Endothelial cell of umbilical vein (primary cell): ENCODE results near the gene EDN2. TPM values are rescaled to one million over a fixed set of nuclear protein-coding genes. Genes with fewer than 3 reads are reported as not detected.

Experiments
- BruUV-seq: library from RNA; stranded (reverse); fragments of 400-500 nt; replicated peaks from 2 replicates; lab custom pipeline; 2021; lab: Mats Ljungman, UMichigan
- CTCF ChIA-PET: fragments of 300-600, 350-600 bp; sonication (Branson Sonifier 250); formaldehyde crosslinking; loops from one replicate; lab custom pipeline; 2021; ENCODE audit warnings: antibody characterized with exemption, inconsistent platforms; lab: Charles Lee
- POLR2A ChIA-PET: fragments of 300-600, 350-600 bp; sonication (Branson Sonifier 250); formaldehyde crosslinking; loops from one replicate; lab custom pipeline; 2021; ENCODE audit warnings: antibody characterized with exemption, inconsistent platforms; lab: Charles Lee
- DNase-seq: peaks from one replicate; pipeline ENCODE4 v3.0.0-alpha.2; 2011; ENCODE audit warnings: low read depth, low spot score
- FAIRE-seq: peaks from 2 replicates; lab custom pipeline; 2011; peaks lifted over from hg19 to GRCh38; lab: Jason Lieb, UNC
- H2AFZ ChIP-seq: 2 replicates; pipeline ENCODE4 v1.6.0; 2012; ENCODE audit warnings: low read depth, low read length, control low read depth, inconsistent platforms
- H3K27ac ChIP-seq: 2 replicates; pipeline ENCODE4 v1.5.1; 2011; ENCODE audit warnings: low read depth, mild to moderate bottlenecking, control low read depth, low read length, moderate library complexity; ENCODE audit not compliant: insufficient read depth
- H3K27me3 ChIP-seq, 2 experiments: 2 replicates each; pipeline versions ENCODE4 v1.6.0 to v1.6.1; 2011; ENCODE audit warnings: low read length in 2 of 2, mixed read lengths in 1 of 2; ENCODE audit not compliant: control insufficient read depth in 2 of 2, insufficient read depth in 2 of 2
- H3K36me3 ChIP-seq, 2 experiments: 2 replicates in 1 of 2; 3 replicates in 1 of 2; pipeline ENCODE4 v1.5.1; 2011; ENCODE audit warnings: low read length in 2 of 2, mild to moderate bottlenecking in 1 of 2, moderate library complexity in 1 of 2; ENCODE audit not compliant: control insufficient read depth in 2 of 2, insufficient read depth in 2 of 2; ENCODE audit errors: extremely low read depth in 1 of 2
- H3K4me1 ChIP-seq: 3 replicates; pipeline ENCODE4 v1.5.1; 2011; ENCODE audit warnings: mild to moderate bottlenecking, low read length; ENCODE audit not compliant: control insufficient read depth, insufficient read depth; ENCODE audit errors: extremely low read depth
- H3K4me2 ChIP-seq: 2 replicates; pipeline ENCODE4 v1.6.1; 2011; ENCODE audit warnings: low read length, control low read depth, mixed read lengths; ENCODE audit not compliant: insufficient read depth
- H3K4me3 ChIP-seq, 3 experiments: fragments of 200-600 bp in 1 of 3; sonication (generic), shearing (Covaris generic) in 1 of 3; replicated peaks in 1 of 3; 2 replicates each; pipeline ENCODE4 v1.5.1; 2011 to 2016; ENCODE audit warnings: control low read depth in 3 of 3, low read length in 3 of 3, mild to moderate bottlenecking in 2 of 3, inconsistent platforms in 1 of 3, low read depth in 1 of 3, moderate library complexity in 1 of 3; ENCODE audit not compliant: insufficient read depth in 1 of 3
- H3K79me2 ChIP-seq: 2 replicates; pipeline ENCODE4 v1.6.0; 2012; ENCODE audit warnings: low read length, inconsistent platforms; ENCODE audit not compliant: control insufficient read depth, insufficient read depth
- H3K9ac ChIP-seq: replicated peaks from 2 replicates; pipeline ENCODE3; 2011; ENCODE audit warnings: low read length, control low read depth; ENCODE audit not compliant: insufficient read depth; ENCODE audit errors: extremely low read depth
- H3K9me1 ChIP-seq: replicated peaks from 3 replicates; pipeline ENCODE4 v1.6.0; 2011; ENCODE audit warnings: mild to moderate bottlenecking, low read length; ENCODE audit not compliant: control insufficient read depth, insufficient read depth; ENCODE audit errors: extremely low read depth
- H3K9me3 ChIP-seq: replicated peaks from 2 replicates; pipeline ENCODE4 v1.5.1; 2012; ENCODE audit warnings: low read length, inconsistent platforms; ENCODE audit not compliant: control insufficient read depth, insufficient read depth
- H4K20me1 ChIP-seq: replicated peaks from 2 replicates; pipeline ENCODE3; 2011; ENCODE audit warnings: mild to moderate bottlenecking, low read length; ENCODE audit not compliant: control insufficient read depth, insufficient read depth; ENCODE audit errors: extremely low read depth
- EZH2 ChIP-seq: IDR thresholded peaks from 2 replicates; pipeline ENCODE4 v1.6.1; 2012; ENCODE audit warnings: borderline replicate concordance, low read depth, mild to moderate bottlenecking, moderate library complexity, low read length, inconsistent platforms; ENCODE audit not compliant: severe bottlenecking
- FOS ChIP-seq: IDR thresholded peaks from 2 replicates; pipeline ENCODE4 v1.6.1; 2011; ENCODE audit warnings: mild to moderate bottlenecking, low read length, moderate library complexity, borderline replicate concordance; ENCODE audit not compliant: insufficient read depth
- GATA2 ChIP-seq: IDR thresholded peaks from 2 replicates; pipeline ENCODE4 v1.7.0; 2011; ENCODE audit warnings: low read depth, mild to moderate bottlenecking, moderate library complexity, mixed read lengths, low read length; ENCODE audit not compliant: insufficient read length, insufficient read depth
- JUN ChIP-seq: IDR thresholded peaks from 2 replicates; pipeline ENCODE4 v1.6.1; 2011; ENCODE audit warnings: borderline replicate concordance, low read depth; ENCODE audit not compliant: insufficient read length, insufficient read depth
- MAX ChIP-seq: IDR thresholded peaks from 2 replicates; pipeline ENCODE4 v1.6.1; 2011; ENCODE audit not compliant: insufficient read depth, insufficient read length
- MYC ChIP-seq: IDR thresholded peaks from one replicate; pipeline ENCODE4 v1.6.1; 2011; ENCODE audit warnings: mild to moderate bottlenecking, low read depth, low read length
- POLR2A ChIP-seq: IDR thresholded peaks from 2 replicates; pipeline ENCODE4 v1.6.1; 2012; ENCODE audit warnings: low read depth, mild to moderate bottlenecking, control low read depth, low read length
- POLR2AphosphoS5 ChIP-seq: IDR thresholded peaks from 2 replicates; pipeline ENCODE4 v1.6.1; 2012; ENCODE audit warnings: low read depth, mild to moderate bottlenecking, control low read depth, low read length, moderate library complexity; ENCODE audit not compliant: insufficient read depth
- dilution Hi-C: fragments of 300-500 bp; cut with MboI; formaldehyde crosslinking; loops from one replicate; pipeline ENCODE4 v1.15.0; 2019; ENCODE audit warnings: low sequenced_read_pairs; ENCODE audit not compliant: extremely low pct_ligation_motif_present
- intact Hi-C: fragments of 100-400 bp; cut with micrococcal nuclease; formaldehyde crosslinking; loops from one replicate; pipeline ENCODE4 v1.10.0; 2022
- polyA plus RNA-seq, 4 experiments: library from polyadenylated mRNA; depleted of rRNA in 3 of 4; stranded (reverse) in 3 of 4; unstranded in 1 of 4; fragments of >200 nt; gene quantifications; 2 replicates each; pipeline versions ENCODE4 v1.2.1 to v1.2.3, GENCODE V29; 2011 to 2012; ENCODE audit warnings: missing spikeins in 1 of 4
- total RNA-seq: library from RNA; stranded (reverse); gene quantifications from 2 replicates; pipeline ENCODE4 v1.2.3, GENCODE V29; 2021
- TF ChIP-seq, protein P1 (sequence below), 2 donors: IDR thresholded peaks; 1 replicate in 1 of 2; 2 replicates in 1 of 2; pipeline ENCODE4 v1.5.1; 2011; ENCODE audit warnings: low read length in 2 of 2, mild to moderate bottlenecking in 2 of 2, moderate library complexity in 2 of 2, control low read depth in 1 of 2, inconsistent platforms in 1 of 2, low read depth in 1 of 2; ENCODE audit not compliant: insufficient read depth in 1 of 2; ENCODE audit errors: extremely low read depth in 1 of 2

Gene EDN2
- total and polyA plus RNA-seq, 2 donors (not counting 3 experiments of a cell fraction or from before 2014, with no cell fraction given), result not detected

DNA sequence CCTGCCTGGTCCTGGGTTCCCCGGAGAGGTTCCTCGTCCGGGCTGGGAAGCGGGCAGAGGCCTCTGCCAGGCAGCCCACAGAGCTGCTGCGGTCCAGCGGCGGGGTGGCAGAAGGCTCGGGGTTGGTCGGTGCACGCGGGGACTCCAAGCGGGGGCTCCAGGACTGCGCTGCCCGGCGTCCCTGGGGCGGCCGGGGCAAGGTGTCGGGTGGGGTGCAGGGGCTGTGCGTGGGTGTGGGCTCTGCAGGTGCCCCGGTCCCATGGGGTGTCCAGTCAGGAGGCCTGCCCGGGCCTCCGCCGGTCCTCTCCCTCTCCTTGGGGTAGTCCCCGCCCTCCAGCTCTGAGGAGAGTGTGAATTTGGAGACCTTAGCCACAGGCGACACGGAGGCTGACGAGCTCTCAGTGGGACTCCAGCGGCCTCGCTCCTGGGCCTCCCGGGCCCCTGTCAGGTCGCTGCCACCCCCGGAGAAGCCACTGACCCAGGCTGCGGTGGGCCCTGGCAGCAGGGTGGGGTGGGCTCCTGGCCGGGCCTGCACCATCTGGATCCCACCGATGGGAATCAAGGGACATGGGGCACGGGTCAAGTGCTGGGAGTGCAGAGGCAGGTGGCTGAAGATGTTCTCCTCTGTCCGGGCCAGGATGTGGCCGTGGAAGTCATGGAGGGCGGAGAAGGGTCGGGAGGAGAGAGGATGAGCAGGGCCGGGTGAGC is 26.2 kb upstream of the EDN2 start:
- no peaks in the 10 kb centered on the region for H4K20me1 ChIP-seq
- no peak overlapping the region for H3K4me3 ChIP-seq
- no peak overlapping the region for H3K4me2 ChIP-seq
- dilution Hi-C loops (no loop called here), intact Hi-C loops (no loop called here)
- CTCF ChIA-PET, result no interaction called here
- H3K9me3 ChIP-seq, result no peaks in the 10 kb centered on the region
- H2AFZ ChIP-seq, result no peak overlapping the region
- FAIRE-seq (no peak), DNase-seq (no peak)
- no peaks in the 10 kb centered on the region for H3K79me2 ChIP-seq
- BruUV-seq, result no TSS peak
- no peak overlapping the region for H3K9ac ChIP-seq
- H3K4me1 ChIP-seq, result no peaks in the 10 kb centered on the region
- no peak overlapping the region for H3K27ac ChIP-seq
- H3K9me1 ChIP-seq, result no peaks in the 10 kb centered on the region
- TF ChIP-seq POLR2AphosphoS5, result no peak
- no peak for TF ChIP-seq FOS
- TF ChIP-seq, protein P1, sequence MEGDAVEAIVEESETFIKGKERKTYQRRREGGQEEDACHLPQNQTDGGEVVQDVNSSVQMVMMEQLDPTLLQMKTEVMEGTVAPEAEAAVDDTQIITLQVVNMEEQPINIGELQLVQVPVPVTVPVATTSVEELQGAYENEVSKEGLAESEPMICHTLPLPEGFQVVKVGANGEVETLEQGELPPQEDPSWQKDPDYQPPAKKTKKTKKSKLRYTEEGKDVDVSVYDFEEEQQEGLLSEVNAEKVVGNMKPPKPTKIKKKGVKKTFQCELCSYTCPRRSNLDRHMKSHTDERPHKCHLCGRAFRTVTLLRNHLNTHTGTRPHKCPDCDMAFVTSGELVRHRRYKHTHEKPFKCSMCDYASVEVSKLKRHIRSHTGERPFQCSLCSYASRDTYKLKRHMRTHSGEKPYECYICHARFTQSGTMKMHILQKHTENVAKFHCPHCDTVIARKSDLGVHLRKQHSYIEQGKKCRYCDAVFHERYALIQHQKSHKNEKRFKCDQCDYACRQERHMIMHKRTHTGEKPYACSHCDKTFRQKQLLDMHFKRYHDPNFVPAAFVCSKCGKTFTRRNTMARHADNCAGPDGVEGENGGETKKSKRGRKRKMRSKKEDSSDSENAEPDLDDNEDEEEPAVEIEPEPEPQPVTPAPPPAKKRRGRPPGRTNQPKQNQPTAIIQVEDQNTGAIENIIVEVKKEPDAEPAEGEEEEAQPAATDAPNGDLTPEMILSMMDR (IDR thresholded peaks at IDR 0.05; ENCODE audit: extremely low read depth in 1 of 2, insufficient read depth in 1 of 2, low read depth in 1 of 2, low read length in 2 of 2), result no peak
- TF ChIP-seq MYC, result no peak
- no peak for TF ChIP-seq GATA2
- TF ChIP-seq POLR2A, result no peak
- TF ChIP-seq MAX, result no peak
- no peak for TF ChIP-seq JUN
- TF ChIP-seq EZH2, result no peak
- no peaks in the 10 kb centered on the region for H3K27me3 ChIP-seq
- POLR2A ChIA-PET, result no interaction called here
- no peaks in the 10 kb centered on the region for H3K36me3 ChIP-seq
